MCF 10A (cell line): ENCODE results near the gene PKD1. TPM values are rescaled to one million over a fixed set of nuclear protein-coding genes. Genes with fewer than 3 reads are reported as not detected.

Experiments used
- BruUV-seq: library from RNA; stranded (reverse); fragments of 400-500 nt; replicated peaks from 2 replicates; lab custom pipeline; 2021; lab: Mats Ljungman, UMichigan
- CTCF ChIA-PET: fragments of 300-600 bp; sonication (Branson Sonifier 250); formaldehyde crosslinking; extraction: SDS; loops from one replicate; lab custom pipeline; 2021; ENCODE audit warnings: antibody characterized with exemption, inconsistent platforms; lab: Yijun Ruan, JAX
- POLR2A ChIA-PET: fragments of 300-600, 350-650 bp; sonication (Branson Sonifier 250); formaldehyde crosslinking; extraction: SDS; loops from one replicate; lab custom pipeline; 2020; ENCODE audit warnings: antibody characterized with exemption, inconsistent platforms; lab: Yijun Ruan, JAX
- DNase-seq: peaks from one replicate; pipeline ENCODE4 v3.0.0-alpha.2; 2018; ENCODE audit not compliant: unreplicated experiment
- H3K27ac Mint-ChIP-seq: one replicate; pipeline ENCODE4 v1.8.0; 2022; ENCODE audit warnings: mild to moderate bottlenecking, low read depth, mixed read lengths; ENCODE audit not compliant: unreplicated experiment
- H3K27me3 Mint-ChIP-seq: one replicate; pipeline ENCODE4 v1.8.0; 2022; ENCODE audit warnings: mixed read lengths; ENCODE audit not compliant: insufficient read depth, unreplicated experiment
- H3K36me3 Mint-ChIP-seq: one replicate; pipeline ENCODE4 v1.8.0; 2022; ENCODE audit warnings: mild to moderate bottlenecking, moderate library complexity, mixed read lengths; ENCODE audit not compliant: insufficient read depth, unreplicated experiment
- H3K4me1 Mint-ChIP-seq: one replicate; pipeline ENCODE4 v1.8.0; 2022; ENCODE audit warnings: mixed read lengths; ENCODE audit not compliant: insufficient read depth, unreplicated experiment
- H3K4me3 Mint-ChIP-seq: one replicate; pipeline ENCODE4 v1.8.0; 2022; ENCODE audit warnings: mild to moderate bottlenecking, moderate library complexity, mixed read lengths; ENCODE audit not compliant: unreplicated experiment
- H3K9me3 Mint-ChIP-seq: one replicate; pipeline ENCODE4 v1.8.0; 2022; ENCODE audit warnings: mixed read lengths; ENCODE audit not compliant: unreplicated experiment
- intact Hi-C: fragments of 100-400 bp; cut with micrococcal nuclease; formaldehyde crosslinking; loops from 2 replicates; pipeline ENCODE4 v1.14.1; 2022
- total RNA-seq: library from RNA; stranded (reverse); gene quantifications from 2 replicates; pipeline ENCODE4 v1.2.3, GENCODE V29; 2022
- TF ChIP-seq, protein P1 (sequence below): fragments of 200-600 bp; IDR thresholded peaks from one replicate; pipeline ENCODE4 v1.8.0; 2022; ENCODE audit warnings: antibody characterized with exemption, mild to moderate bottlenecking; ENCODE audit not compliant: unreplicated experiment

Gene PKD1
- total RNA-seq, 1 experiment from 2014 or later = 187 TPM

- peaks cover 34% of the 10 kb centered on the region for H3K36me3 Mint-ChIP-seq
- ChIA-PET CTCF (no interaction called here), POLR2A (no interaction called here)
- TF ChIP-seq, protein P1, sequence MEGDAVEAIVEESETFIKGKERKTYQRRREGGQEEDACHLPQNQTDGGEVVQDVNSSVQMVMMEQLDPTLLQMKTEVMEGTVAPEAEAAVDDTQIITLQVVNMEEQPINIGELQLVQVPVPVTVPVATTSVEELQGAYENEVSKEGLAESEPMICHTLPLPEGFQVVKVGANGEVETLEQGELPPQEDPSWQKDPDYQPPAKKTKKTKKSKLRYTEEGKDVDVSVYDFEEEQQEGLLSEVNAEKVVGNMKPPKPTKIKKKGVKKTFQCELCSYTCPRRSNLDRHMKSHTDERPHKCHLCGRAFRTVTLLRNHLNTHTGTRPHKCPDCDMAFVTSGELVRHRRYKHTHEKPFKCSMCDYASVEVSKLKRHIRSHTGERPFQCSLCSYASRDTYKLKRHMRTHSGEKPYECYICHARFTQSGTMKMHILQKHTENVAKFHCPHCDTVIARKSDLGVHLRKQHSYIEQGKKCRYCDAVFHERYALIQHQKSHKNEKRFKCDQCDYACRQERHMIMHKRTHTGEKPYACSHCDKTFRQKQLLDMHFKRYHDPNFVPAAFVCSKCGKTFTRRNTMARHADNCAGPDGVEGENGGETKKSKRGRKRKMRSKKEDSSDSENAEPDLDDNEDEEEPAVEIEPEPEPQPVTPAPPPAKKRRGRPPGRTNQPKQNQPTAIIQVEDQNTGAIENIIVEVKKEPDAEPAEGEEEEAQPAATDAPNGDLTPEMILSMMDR = no peak
- no peak overlapping the region for H3K27ac Mint-ChIP-seq
- intact Hi-C loops = no loop called here
- no peak overlapping the region for H3K4me3 Mint-ChIP-seq
- DNase-seq = no peak
- H3K9me3 Mint-ChIP-seq = no peaks in the 10 kb centered on the region
- no TSS peak for BruUV-seq
- no peaks in the 10 kb centered on the region for H3K27me3 Mint-ChIP-seq
- H3K4me1 Mint-ChIP-seq = peaks cover 5% of the 10 kb centered on the region
Measured at GRCh38 chr16:2179107-2179501, 43.4 kb upstream of the PKD1 start.

DNA sequence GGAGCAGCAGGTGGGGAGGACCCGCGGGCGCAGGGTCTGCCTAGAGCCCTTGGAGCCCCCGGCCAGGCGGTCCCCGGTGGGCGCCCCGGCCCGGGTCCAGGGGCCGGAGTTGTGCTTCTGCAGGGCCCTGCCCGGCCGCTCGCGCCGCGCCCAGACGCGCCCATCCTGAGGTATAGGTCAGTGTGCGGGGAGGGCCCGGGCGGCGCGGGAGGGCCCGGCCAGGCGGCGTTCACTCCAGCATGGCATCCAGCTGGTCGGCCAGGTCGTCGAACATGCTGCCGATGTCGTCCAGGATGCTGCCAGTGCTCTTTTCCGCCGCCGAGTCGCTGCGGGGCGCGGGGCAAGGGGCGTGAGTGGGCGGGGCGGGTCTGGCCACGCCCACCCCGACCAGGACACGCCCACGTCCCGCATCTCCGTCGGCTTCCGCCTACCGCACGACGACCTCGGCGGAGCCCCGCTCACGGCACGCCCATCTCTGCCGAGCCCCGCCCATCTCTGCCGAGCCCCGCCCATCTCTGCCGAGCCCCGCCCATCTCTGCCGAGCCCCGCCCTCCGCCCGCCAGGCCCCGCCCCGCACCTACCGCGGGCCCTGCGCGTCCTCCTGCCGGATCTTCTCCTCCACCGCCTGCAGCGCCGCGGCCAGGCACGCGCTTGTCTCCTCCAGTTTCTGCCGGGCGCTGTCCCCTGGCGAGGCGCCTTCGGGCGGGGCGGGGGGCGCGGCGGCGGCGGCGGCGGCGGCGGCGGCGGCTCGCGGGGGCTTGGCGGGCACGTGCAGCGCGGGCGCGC, 42.8 kb upstream of the PKD1 start:
- ChIA-PET POLR2A (interaction anchor here (2.0 kb wide), 1 partner anchor 23 kb away, joined by 9 read pairs; the partner anchor contains the start of gene TRAF7), CTCF (interaction anchor here (0.6 to 0.9 kb wide), 2 partner anchors 10 to 13 kb away, joined by 3 to 7 read pairs; no protein-coding TSS in a partner anchor)
- Mint-ChIP-seq H3K27ac (no peak overlapping the region), H3K9me3 (no peaks in the 10 kb centered on the region), H3K4me3 (no peak overlapping the region), H3K4me1 (peaks cover 5% of the 10 kb centered on the region), H3K36me3 (peaks cover 40% of the 10 kb centered on the region), H3K27me3 (no peaks in the 10 kb centered on the region)
- intact Hi-C loops = no loop called here
- no peak for DNase-seq
- no TSS peak for BruUV-seq
- TF ChIP-seq, protein P1 = no peak

DNA sequence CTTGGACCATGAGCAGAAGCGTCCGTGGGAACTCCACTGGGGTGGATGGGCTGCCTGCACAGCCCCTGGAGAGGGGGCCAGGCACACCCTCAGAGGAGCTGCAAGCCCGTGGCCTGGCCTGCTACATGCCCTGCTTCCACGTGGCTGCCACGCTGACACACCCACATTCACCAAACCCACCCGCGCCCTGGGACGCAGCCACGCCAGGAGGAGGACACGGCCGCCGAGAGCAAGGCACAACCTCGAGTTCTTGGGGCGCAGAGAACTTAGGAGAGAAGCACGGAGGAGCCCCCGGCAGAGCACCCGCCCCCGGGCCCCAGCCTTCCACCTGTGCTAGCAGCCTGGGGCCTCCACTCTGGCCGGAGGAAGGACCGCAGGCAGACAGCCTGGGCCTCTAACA, 41.9 kb upstream of the PKD1 start:
- ChIA-PET POLR2A (interaction anchor here (1.5 to 2.0 kb wide), 2 partner anchors 15 to 22 kb away, joined by 7 to 9 read pairs; partner anchors contain the start of gene TRAF7), CTCF (interaction anchor here (0.6 to 0.9 kb wide), 3 partner anchors 9 to 74 kb away, joined by 3 to 7 read pairs (median 3); partner anchors contain the start of gene ECI1)
- BruUV-seq = TSS peak; percentile 77
- no peak overlapping the region for H3K4me3 Mint-ChIP-seq
- H3K27me3 Mint-ChIP-seq = no peaks in the 10 kb centered on the region
- TF ChIP-seq, protein P1 = no peak
- intact Hi-C loops = no loop called here
- peaks cover 5% of the 10 kb centered on the region for H3K4me1 Mint-ChIP-seq
- H3K36me3 Mint-ChIP-seq = peaks cover 47% of the 10 kb centered on the region
- H3K27ac Mint-ChIP-seq = no peak overlapping the region
- DNase-seq = no peak
- H3K9me3 Mint-ChIP-seq = no peaks in the 10 kb centered on the region

- peaks cover under 1% of the 10 kb centered on the region for H3K4me1 Mint-ChIP-seq
- POLR2A ChIA-PET = interaction anchor here (1.5 to 2.0 kb wide), 2 partner anchors 15 to 22 kb away, joined by 7 to 9 read pairs; partner anchors contain the start of gene TRAF7
- BruUV-seq = no TSS peak
- TF ChIP-seq, protein P1 = no peak
- intact Hi-C loops = no loop called here
- CTCF ChIA-PET = interaction anchor here (0.6 kb wide), 1 partner anchor 74 kb away, joined by 3 read pairs; the partner anchor contains the start of gene ECI1
- H3K9me3 Mint-ChIP-seq = no peaks in the 10 kb centered on the region
- DNase-seq = no peak
- no peak overlapping the region for H3K27ac Mint-ChIP-seq
- peaks cover 47% of the 10 kb centered on the region for H3K36me3 Mint-ChIP-seq
- no peaks in the 10 kb centered on the region for H3K27me3 Mint-ChIP-seq
- no peak overlapping the region for H3K4me3 Mint-ChIP-seq
Measured at GRCh38 chr16:2177101-2177500, 41.4 kb upstream of the PKD1 start.
